Upper lobe of left lung (tissue), 6 donors: Measurements from ENCODE around the gene RBM10. TPM values are rescaled to one million over a fixed set of nuclear protein-coding genes. Genes with fewer than 3 reads are reported as not detected.

Experiments
- ATAC-seq, 2 donors: fragments of 200-7000 bp; cut with Tn5 transposase; one replicate each; pipeline ENCODE4 v1.9.1; 2022; ENCODE audit warnings: mild to moderate bottlenecking in 2 of 2, moderate library complexity in 2 of 2; ENCODE audit not compliant: low FRiP score in 2 of 2
- DNase-seq, 2 donors: peaks; one replicate each; pipeline ENCODE4 v3.0.0-alpha.2; 2019 to 2020
- H3K27ac ChIP-seq, 4 donors: fragments of 200-600 bp; sonication (generic); one replicate each; pipeline ENCODE4 v1.5.1; 2016 to 2019
- H3K27me3 ChIP-seq, 4 donors: fragments of 200-600 bp; sonication (generic); one replicate each; pipeline ENCODE4 v1.5.1; 2017 to 2019
- H3K36me3 ChIP-seq, 4 donors: fragments of 200-600 bp; sonication (generic); one replicate each; pipeline ENCODE4 v1.5.1; 2016 to 2019
- H3K4me1 ChIP-seq, 4 donors: fragments of 200-600 bp; sonication (generic); one replicate each; pipeline ENCODE4 v1.5.1; 2018 to 2019
- H3K4me3 ChIP-seq, 4 donors: fragments of 200-600 bp; sonication (generic); one replicate each; pipeline ENCODE4 v1.5.1; 2017 to 2019; ENCODE audit warnings: mild to moderate bottlenecking in 2 of 4, moderate library complexity in 1 of 4
- H3K9me3 ChIP-seq, 4 donors: fragments of 200-600 bp; sonication (generic); one replicate each; pipeline ENCODE4 v1.5.1; 2018 to 2019
- EP300 ChIP-seq, 4 donors: sonication (generic); formaldehyde crosslinking; IDR thresholded peaks; one replicate each; pipeline ENCODE4 v1.5.1; 2017; ENCODE audit warnings: antibody characterized with exemption in 4 of 4, control low read depth in 2 of 4
- POLR2A ChIP-seq, 4 donors: fragments of 450-650 bp; IDR thresholded peaks; one replicate each; pipeline ENCODE4 v1.5.1; 2016 to 2017; ENCODE audit warnings: antibody characterized with exemption in 4 of 4, mild to moderate bottlenecking in 2 of 4
- POLR2AphosphoS5 ChIP-seq, 2 donors: sonication (generic); formaldehyde crosslinking; IDR thresholded peaks; one replicate each; pipeline ENCODE4 v1.5.1; 2017; ENCODE audit warnings: antibody characterized with exemption in 2 of 2
- WGBS, 2 donors: methylation state at CpG; one replicate each; pipeline ENCODE4 v1.1.5; 2017 to 2018; 5-methylcytosine and 5-hydroxymethylcytosine counted together
- total RNA-seq, 6 donors: library from RNA; depleted of rRNA in 4 of 6; stranded (reverse); fragments of >200 nt in 4 of 6; gene quantifications; one replicate each; pipeline versions ENCODE4 v1.1.0 to v1.2.1, GENCODE V29; 2016 to 2021
- TF ChIP-seq, protein P1 (sequence below), 6 experiments: fragments of 450-650 bp in 4 of 6; fragments of 200-600 bp in 2 of 6; sonication (generic) in 2 of 6; IDR thresholded peaks; one replicate each; pipeline ENCODE4 v1.5.1; 2016 to 2019; ENCODE audit warnings: antibody characterized with exemption in 6 of 6
- donor health status: DM: no; HTN: no; CAD: no; lungs with moderate emphysema.
- donor health status: DM: no; HTN: yes; CAD: no; lungs with severe emphysema.

The RBM10 gene
- total RNA-seq, 6 donors from 2014 or later = 29.2 to 59.7 (median 32.5) TPM

DNA sequence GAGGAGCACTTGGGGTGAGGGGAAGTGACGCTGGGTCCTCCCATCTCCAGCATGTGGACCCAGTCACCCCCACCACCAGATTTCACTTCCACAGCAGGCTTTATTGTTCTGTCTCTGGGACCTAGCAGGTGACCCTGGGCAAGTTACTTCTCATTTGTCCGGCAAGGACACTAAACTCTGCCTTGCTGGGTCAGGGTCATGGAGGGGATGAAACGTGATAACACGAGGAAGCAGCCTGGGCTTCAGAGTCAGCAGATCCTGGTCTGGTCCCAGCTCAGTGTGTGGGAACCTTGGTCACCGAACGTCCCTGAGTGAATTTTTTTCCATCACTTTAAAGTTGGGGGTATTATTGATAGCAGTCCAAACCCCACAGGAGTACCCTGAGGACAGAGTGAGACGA, 52.5 kb downstream of the RBM10 start:
- Histone ChIP-seq H3K9me3 (no peaks in the 10 kb centered on the region), H3K27me3 (no peaks in the 10 kb centered on the region), H3K27ac (no peak overlapping the region), H3K4me3 (no peak overlapping the region), H3K4me1 (peaks cover 28 to 51% (median 31%) of the 10 kb centered on the region in 4 donors), H3K36me3 (peaks cover 5 to 52% (median 35%) of the 10 kb centered on the region in 4 donors)
- 56 to 89% methylated on average over 5 to 7 of the region's 7 CpGs for WGBS, 2 donors
- DNase-seq = no peak
- TF ChIP-seq POLR2AphosphoS5 (IDR thresholded peaks at IDR 0.05) = no peak
- no peak for TF ChIP-seq EP300 (IDR thresholded peaks at IDR 0.05)
- TF ChIP-seq, protein P1, sequence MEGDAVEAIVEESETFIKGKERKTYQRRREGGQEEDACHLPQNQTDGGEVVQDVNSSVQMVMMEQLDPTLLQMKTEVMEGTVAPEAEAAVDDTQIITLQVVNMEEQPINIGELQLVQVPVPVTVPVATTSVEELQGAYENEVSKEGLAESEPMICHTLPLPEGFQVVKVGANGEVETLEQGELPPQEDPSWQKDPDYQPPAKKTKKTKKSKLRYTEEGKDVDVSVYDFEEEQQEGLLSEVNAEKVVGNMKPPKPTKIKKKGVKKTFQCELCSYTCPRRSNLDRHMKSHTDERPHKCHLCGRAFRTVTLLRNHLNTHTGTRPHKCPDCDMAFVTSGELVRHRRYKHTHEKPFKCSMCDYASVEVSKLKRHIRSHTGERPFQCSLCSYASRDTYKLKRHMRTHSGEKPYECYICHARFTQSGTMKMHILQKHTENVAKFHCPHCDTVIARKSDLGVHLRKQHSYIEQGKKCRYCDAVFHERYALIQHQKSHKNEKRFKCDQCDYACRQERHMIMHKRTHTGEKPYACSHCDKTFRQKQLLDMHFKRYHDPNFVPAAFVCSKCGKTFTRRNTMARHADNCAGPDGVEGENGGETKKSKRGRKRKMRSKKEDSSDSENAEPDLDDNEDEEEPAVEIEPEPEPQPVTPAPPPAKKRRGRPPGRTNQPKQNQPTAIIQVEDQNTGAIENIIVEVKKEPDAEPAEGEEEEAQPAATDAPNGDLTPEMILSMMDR (IDR thresholded peaks at IDR 0.05) = no peak
- TF ChIP-seq POLR2A (IDR thresholded peaks at IDR 0.05) = no peak
- ATAC-seq = no peak

DNA sequence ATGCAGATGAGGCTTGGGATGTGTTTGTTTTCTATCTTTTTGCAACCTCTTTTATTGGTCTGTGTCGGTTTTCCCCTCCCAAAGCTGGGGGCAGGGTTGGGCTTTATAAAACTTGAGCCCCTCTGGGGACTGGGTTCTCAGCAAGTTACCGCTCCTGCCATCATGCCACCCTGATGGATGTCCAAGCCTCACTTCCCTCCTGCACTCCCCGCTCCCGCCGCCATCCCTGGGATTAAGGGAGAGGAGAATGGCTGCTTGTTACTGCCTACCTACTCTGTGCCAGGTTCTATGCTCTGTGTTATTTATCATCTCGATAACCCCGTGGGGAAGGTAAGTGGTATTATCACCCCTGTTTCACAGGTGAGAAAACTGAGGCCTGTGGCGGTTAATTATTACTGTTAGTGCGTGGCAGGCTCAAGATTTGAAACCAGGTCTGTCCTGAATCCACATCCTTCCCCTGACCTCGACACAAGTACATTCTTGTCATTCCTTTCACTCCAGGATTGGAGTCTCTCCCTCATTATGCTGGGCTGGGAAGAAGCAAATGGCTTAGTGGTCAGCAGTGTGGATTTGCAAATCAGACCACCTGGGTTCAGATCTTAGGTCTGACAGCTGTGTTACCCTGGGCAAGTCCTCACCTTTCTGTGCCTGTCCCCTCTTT, 53.1 kb downstream of the RBM10 start:
- no peak overlapping the region for H3K4me3 ChIP-seq
- no peak for TF ChIP-seq POLR2A (IDR thresholded peaks at IDR 0.05)
- TF ChIP-seq, protein P1 (IDR thresholded peaks at IDR 0.05) = no peak
- TF ChIP-seq POLR2AphosphoS5 (IDR thresholded peaks at IDR 0.05) = no peak
- TF ChIP-seq EP300 (IDR thresholded peaks at IDR 0.05) = no peak
- DNase-seq (no peak), ATAC-seq (no peak)
- WGBS, 2 donors = 83 to 95% methylated on average over 4 to 10 of the region's 10 CpGs
- peaks cover 6 to 58% (median 41%) of the 10 kb centered on the region in 4 donors for H3K36me3 ChIP-seq
- H3K27ac ChIP-seq = no peak overlapping the region
- no peaks in the 10 kb centered on the region for H3K9me3 ChIP-seq
- peaks cover 26 to 46% (median 28%) of the 10 kb centered on the region in 4 donors for H3K4me1 ChIP-seq
- no peaks in the 10 kb centered on the region for H3K27me3 ChIP-seq

DNA sequence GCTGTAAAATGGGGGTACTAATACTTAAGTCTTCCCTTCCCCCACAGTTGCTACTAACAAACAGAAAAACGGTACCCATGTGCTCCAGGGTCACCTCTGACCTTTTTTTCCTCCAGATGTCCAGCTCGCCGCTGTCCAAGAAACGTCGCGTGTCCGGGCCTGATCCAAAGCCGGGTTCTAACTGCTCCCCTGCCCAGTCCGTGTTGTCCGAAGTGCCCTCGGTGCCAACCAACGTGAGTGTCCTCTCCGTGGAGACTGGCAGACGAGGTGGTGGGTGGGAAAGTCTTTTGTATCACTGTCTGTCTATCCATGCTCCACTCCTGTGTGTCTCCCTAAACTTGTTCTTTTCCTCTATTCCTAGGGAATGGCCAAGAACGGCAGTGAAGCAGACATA, 53.7 kb downstream of the RBM10 start:
- Histone ChIP-seq H3K4me3 (no peak overlapping the region), H3K9me3 (no peaks in the 10 kb centered on the region), H3K36me3 (peaks cover 8 to 63% (median 45%) of the 10 kb centered on the region in 4 donors), H3K4me1 (peaks cover 24 to 43% (median 27%) of the 10 kb centered on the region in 4 donors), H3K27me3 (no peaks in the 10 kb centered on the region), H3K27ac (peak overlapping the region in 1 of 4 donors; percentile 26)
- TF ChIP-seq EP300 (IDR thresholded peaks at IDR 0.05) (no peak), POLR2AphosphoS5 (IDR thresholded peaks at IDR 0.05) (no peak), POLR2A (IDR thresholded peaks at IDR 0.05) (no peak)
- TF ChIP-seq, protein P1 (IDR thresholded peaks at IDR 0.05) = no peak
- 80 to 92% methylated on average over 15 of the region's 15 CpGs for WGBS, 2 donors
- DNase-seq = no peak
- ATAC-seq = no peak

DNA sequence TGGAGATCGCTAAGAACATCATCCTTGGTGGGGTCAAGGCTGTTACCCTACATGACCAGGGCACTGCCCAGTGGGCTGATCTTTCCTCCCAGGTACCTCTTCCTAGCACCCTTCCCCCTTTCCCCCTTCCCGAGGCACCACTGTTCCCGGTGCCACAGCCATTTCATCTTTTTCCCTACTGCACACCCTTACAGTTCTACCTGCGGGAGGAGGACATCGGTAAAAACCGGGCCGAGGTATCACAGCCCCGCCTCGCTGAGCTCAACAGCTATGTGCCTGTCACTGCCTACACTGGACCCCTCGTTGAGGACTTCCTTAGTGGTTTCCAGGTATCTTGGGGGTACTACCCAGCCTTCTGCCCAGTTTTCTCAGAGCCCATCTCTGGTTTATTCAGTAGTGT, 54.3 kb downstream of the RBM10 start:
- ATAC-seq = no peak
- Histone ChIP-seq H3K4me3 (no peak overlapping the region), H3K36me3 (peaks cover 8 to 69% (median 47%) of the 10 kb centered on the region in 4 donors), H3K4me1 (peaks cover 24 to 40% (median 27%) of the 10 kb centered on the region in 4 donors), H3K27me3 (no peaks in the 10 kb centered on the region), H3K27ac (peak overlapping the region in 1 of 4 donors; percentile 26), H3K9me3 (no peaks in the 10 kb centered on the region)
- no peak for TF ChIP-seq POLR2A (IDR thresholded peaks at IDR 0.05)
- no peak for TF ChIP-seq POLR2AphosphoS5 (IDR thresholded peaks at IDR 0.05)
- TF ChIP-seq, protein P1 (IDR thresholded peaks at IDR 0.05) = no peak
- no peak for TF ChIP-seq EP300 (IDR thresholded peaks at IDR 0.05)
- 90 to 98% methylated on average over 8 to 10 of the region's 10 CpGs for WGBS, 2 donors
- no peak for DNase-seq
